Natural killer cell (primary cell): ENCODE measurements around the gene STK24. TPM values are rescaled to one million over a fixed set of nuclear protein-coding genes. Genes with fewer than 3 reads are reported as not detected.

Experiments used
- ATAC-seq, 3 donors: fragments of 150-1000 bp in 2 of 3; fragments of 200-7000 bp in 1 of 3; cut with Tn5 transposase; 1 replicate in 1 of 3; 2 replicates in 2 of 3; pipeline ENCODE4 v1.10.0; 2021; ENCODE audit warnings: mild to moderate bottlenecking in 2 of 3, moderate library complexity in 2 of 3
- DNase-seq, 2 donors: peaks; one replicate each; pipeline versions ENCODE4 v3.0.0 to v3.0.0-alpha.2; 2013 to 2021; ENCODE audit warnings: mixed read lengths in 1 of 2
- H3K27ac ChIP-seq: one replicate; pipeline ENCODE4 v1.5.1; 2013; ENCODE audit warnings: mild to moderate bottlenecking, low read length
- H3K27me3 ChIP-seq: one replicate; pipeline ENCODE4 v1.6.1; 2013; ENCODE audit warnings: low read length; ENCODE audit not compliant: control insufficient read depth, insufficient read depth
- H3K36me3 ChIP-seq: one replicate; pipeline ENCODE4 v1.6.1; 2013; ENCODE audit warnings: low read length; ENCODE audit not compliant: control insufficient read depth, insufficient read depth
- H3K4me1 ChIP-seq: one replicate; pipeline ENCODE4 v1.6.1; 2013; ENCODE audit warnings: low read length; ENCODE audit not compliant: control insufficient read depth, insufficient read depth
- H3K4me3 ChIP-seq: one replicate; pipeline ENCODE4 v1.5.1; 2013; ENCODE audit warnings: low read length
- H3K9me3 ChIP-seq: one replicate; pipeline ENCODE4 v1.6.1; 2013; ENCODE audit warnings: low read length; ENCODE audit not compliant: control insufficient read depth, insufficient read depth
- H3K27ac Mint-ChIP-seq, 2 donors: one replicate each; pipeline ENCODE4 v1.8.0; 2022; ENCODE audit warnings: mild to moderate bottlenecking in 2 of 2, mixed read lengths in 2 of 2, moderate library complexity in 1 of 2
- H3K27me3 Mint-ChIP-seq, 2 donors: one replicate each; pipeline ENCODE4 v1.8.0; 2022; ENCODE audit warnings: low read depth in 2 of 2, mixed read lengths in 2 of 2
- H3K36me3 Mint-ChIP-seq: one replicate; pipeline ENCODE4 v1.8.0; 2022; ENCODE audit warnings: mixed read lengths
- H3K4me1 Mint-ChIP-seq, 2 donors: one replicate each; pipeline ENCODE4 v1.8.0; 2022; ENCODE audit warnings: mixed read lengths in 2 of 2
- H3K4me3 Mint-ChIP-seq: one replicate; pipeline ENCODE4 v1.8.0; 2022; ENCODE audit warnings: mild to moderate bottlenecking, moderate library complexity, mixed read lengths
- H3K9me3 Mint-ChIP-seq, 2 donors: one replicate each; pipeline ENCODE4 v1.8.0; 2022; ENCODE audit warnings: mixed read lengths in 2 of 2
- CTCF ChIP-seq: fragments of 200-600 bp; IDR thresholded peaks from one replicate; pipeline ENCODE4 v1.8.0; 2022; ENCODE audit warnings: antibody characterized with exemption
- WGBS: methylation state at CpG from one replicate; pipeline ENCODE4 v1.1.7; 2013; ENCODE audit warnings: missing lambda C conversion rate; ENCODE audit not compliant: insufficient coverage; 5-methylcytosine and 5-hydroxymethylcytosine counted together
- intact Hi-C: fragments of 100-400 bp; cut with micrococcal nuclease; formaldehyde crosslinking; loops from one replicate; pipeline ENCODE4 v1.14.2; 2022
- total RNA-seq, 4 donors: library from RNA; stranded (reverse); fragments of 120-200 nt in 1 of 4; gene quantifications; one replicate each; pipeline versions ENCODE4 v1.2.3 to v1.2.4, GENCODE V29; 2013 to 2022

Gene STK24
- total RNA-seq, 3 donors from 2014 or later (not counting 1 experiment from before 2014, with no cell fraction given) = 64.5 to 78.4 (median 70.4) TPM

GRCh38 chr13:98524391-98524790, 52.5 kb downstream of the STK24 start:
- Histone ChIP-seq H3K27me3 (no peaks in the 10 kb centered on the region), H3K27ac (no peak overlapping the region), H3K36me3 (no peaks in the 10 kb centered on the region), H3K4me3 (no peak overlapping the region), H3K4me1 (peaks cover 56% of the 10 kb centered on the region), H3K9me3 (no peaks in the 10 kb centered on the region)
- TF ChIP-seq CTCF = no peak
- peak in 1 of 2 donors; percentile 52 for DNase-seq
- WGBS = 87% methylated on average over 6 of the region's 11 CpGs
- Mint-ChIP-seq H3K27me3 (no peaks in the 10 kb centered on the region), H3K4me1 (peaks cover 77 to 88% of the 10 kb centered on the region in 2 donors), H3K9me3 (no peaks in the 10 kb centered on the region), H3K27ac (peak overlapping the region in 1 of 2 donors; percentile 49), H3K36me3 (no peaks in the 10 kb centered on the region), H3K4me3 (no peak overlapping the region)
- peak in 1 of 3 donors; percentile 32 for ATAC-seq
- intact Hi-C loops = no loop called here

- H3K27me3 ChIP-seq = no peaks in the 10 kb centered on the region
- ATAC-seq (no peak), DNase-seq (no peak)
- H3K27me3 Mint-ChIP-seq = no peaks in the 10 kb centered on the region
- H3K4me3 ChIP-seq = no peak overlapping the region
- intact Hi-C loops = no loop called here
- WGBS = 78% methylated on average over 16 of the region's 16 CpGs
- no peaks in the 10 kb centered on the region for H3K36me3 Mint-ChIP-seq
- peaks cover 74 to 84% of the 10 kb centered on the region in 2 donors for H3K4me1 Mint-ChIP-seq
- H3K27ac ChIP-seq = no peak overlapping the region
- TF ChIP-seq CTCF = no peak
- H3K27ac Mint-ChIP-seq = peak overlapping the region in 1 of 2 donors; percentile 49
- no peak overlapping the region for H3K4me3 Mint-ChIP-seq
- peaks cover 53% of the 10 kb centered on the region for H3K4me1 ChIP-seq
- H3K36me3 ChIP-seq = no peaks in the 10 kb centered on the region
- no peaks in the 10 kb centered on the region for H3K9me3 ChIP-seq
- no peaks in the 10 kb centered on the region for H3K9me3 Mint-ChIP-seq
These were observed 53.3 kb downstream of the STK24 start for GRCh38 chr13:98523455-98524102.

GRCh38 chr13:98522371-98522770, 54.5 kb downstream of the STK24 start:
- Histone ChIP-seq H3K4me3 (no peak overlapping the region), H3K27me3 (no peaks in the 10 kb centered on the region), H3K27ac (no peak overlapping the region), H3K4me1 (peaks cover 48% of the 10 kb centered on the region), H3K9me3 (no peaks in the 10 kb centered on the region), H3K36me3 (no peaks in the 10 kb centered on the region)
- no peaks in the 10 kb centered on the region for H3K27me3 Mint-ChIP-seq
- no peak overlapping the region for H3K4me3 Mint-ChIP-seq
- 91% methylated on average over 5 of the region's 5 CpGs for WGBS
- ATAC-seq (no peak), DNase-seq (no peak)
- intact Hi-C loops = no loop called here
- peak overlapping the region; percentile 38 to 43 for H3K27ac Mint-ChIP-seq
- H3K4me1 Mint-ChIP-seq = peaks cover 79 to 86% of the 10 kb centered on the region in 2 donors
- H3K36me3 Mint-ChIP-seq = no peaks in the 10 kb centered on the region
- H3K9me3 Mint-ChIP-seq = no peaks in the 10 kb centered on the region
- no peak for TF ChIP-seq CTCF
